ENCODE measurements around the gene PLEKHM2.

Gene PLEKHM2

GRCh38 chr1:15701784-15702183, 17.7 kb downstream of the PLEKHM2 start:
- no peak for DNase-seq (ENCODE audit: low read depth in 3 of 3)

- no peak for DNase-seq (ENCODE audit: low read depth in 3 of 3)
Measured at GRCh38 chr1:15702722-15703550, 18.8 kb downstream of the PLEKHM2 start.

GRCh38 chr1:15703562-15703961, 19.4 kb downstream of the PLEKHM2 start:
- DNase-seq (ENCODE audit: low read depth in 3 of 3), result no peak

GRCh38 chr1:15704526-15705183, 20.5 kb downstream of the PLEKHM2 start:
- DNase-seq (ENCODE audit: low read depth in 3 of 3), result no peak

GRCh38 chr1:15705184-15705566, 21.1 kb downstream of the PLEKHM2 start:
- no peak for DNase-seq (ENCODE audit: low read depth in 3 of 3)

- DNase-seq (ENCODE audit: low read depth in 3 of 3), result no peak
Measured at GRCh38 chr1:15706751-15707150, 22.6 kb downstream of the PLEKHM2 start.

GRCh38 chr1:15707239-15707925, 23.3 kb downstream of the PLEKHM2 start:
- DNase-seq (ENCODE audit: low read depth in 3 of 3), result no peak

GRCh38 chr1:15708486-15709137, 24.5 kb downstream of the PLEKHM2 start:
- DNase-seq (ENCODE audit: low read depth in 3 of 3), result no peak

GRCh38 chr1:15709226-15709625, 25.1 kb downstream of the PLEKHM2 start:
- no peak for DNase-seq (ENCODE audit: low read depth in 3 of 3)

GRCh38 chr1:15712168-15712567, 28.0 kb downstream of the PLEKHM2 start:
- no peak for DNase-seq (ENCODE audit: low read depth in 3 of 3)

GRCh38 chr1:15714406-15715136, 30.5 kb downstream of the PLEKHM2 start:
- no peak for DNase-seq (ENCODE audit: low read depth in 3 of 3)

GRCh38 chr1:15717418-15718125, 33.5 kb downstream of the PLEKHM2 start:
- no peak for DNase-seq (ENCODE audit: low read depth in 3 of 3)

GRCh38 chr1:15718199-15718601, 34.1 kb downstream of the PLEKHM2 start:
- DNase-seq (ENCODE audit: low read depth in 3 of 3), result no peak

- DNase-seq (ENCODE audit: low read depth in 3 of 3), result no peak
Measured at GRCh38 chr1:15719381-15720120, 35.4 kb downstream of the PLEKHM2 start.

GRCh38 chr1:15720861-15721260, 36.7 kb downstream of the PLEKHM2 start:
- no peak for DNase-seq (ENCODE audit: low read depth in 3 of 3)

- no peak for DNase-seq (ENCODE audit: low read depth in 3 of 3)
Measured at GRCh38 chr1:15722411-15722810, 38.3 kb downstream of the PLEKHM2 start.

- no peak for DNase-seq (ENCODE audit: low read depth in 3 of 3)
Measured at GRCh38 chr1:15722836-15723532, 38.9 kb downstream of the PLEKHM2 start.

GRCh38 chr1:15723631-15724246, 39.6 kb downstream of the PLEKHM2 start:
- no peak for DNase-seq (ENCODE audit: low read depth in 3 of 3)
